Head of caudate nucleus (tissue), 42 donors: ENCODE data around the gene BAIAP3.
A peak's percentile ranks its signal among the peaks of the same experiment; 100 is the strongest.

Experiments used
- DNase-seq, 42 donors: peaks; one replicate each; pipeline versions ENCODE4 v3.0.0 to v3.0.0-alpha.2; 2020 to 2021; ENCODE audit warnings: mixed read lengths in 7 of 42
- intact Hi-C: fragments of 100-400 bp; cut with DNase I; formaldehyde crosslinking; loops from one replicate; pipeline ENCODE4 v1.15.0; 2022

BAIAP3 gene

GRCh38 chr16:1340730-1341494 lies 7.5 kb downstream of the BAIAP3 start:
- no peak for DNase-seq
- intact Hi-C loops = no loop called here

- intact Hi-C loops = no loop called here
- no peak for DNase-seq
These were observed 8.3 kb downstream of the BAIAP3 start for GRCh38 chr16:1341495-1342420.

GRCh38 chr16:1342526-1343427 lies 9.3 kb downstream of the BAIAP3 start:
- intact Hi-C loops = no loop called here
- DNase-seq = peak; percentile 65 to 93 (median 83)

- intact Hi-C loops = no loop called here
- DNase-seq = no peak
These were observed 10.2 kb downstream of the BAIAP3 start for GRCh38 chr16:1343428-1344242.

GRCh38 chr16:1344499-1344898 lies 11.1 kb downstream of the BAIAP3 start:
- intact Hi-C loops = no loop called here
- DNase-seq = no peak

GRCh38 chr16:1345087-1345486 lies 11.6 kb downstream of the BAIAP3 start:
- DNase-seq = no peak
- intact Hi-C loops = no loop called here

GRCh38 chr16:1345651-1346421 lies 12.4 kb downstream of the BAIAP3 start:
- intact Hi-C loops = no loop called here
- no peak for DNase-seq

- no peak for DNase-seq
- intact Hi-C loops = no loop called here
These were observed 13.2 kb downstream of the BAIAP3 start for GRCh38 chr16:1346422-1347285.

- intact Hi-C loops = no loop called here
These were observed 13.9 kb downstream of the BAIAP3 start for GRCh38 chr16:1347286-1347855.

GRCh38 chr16:1347962-1348361 lies 14.5 kb downstream of the BAIAP3 start:
- intact Hi-C loops = no loop called here

More at GRCh38 chr16:1347286-1347855, 13.9 kb downstream of the BAIAP3 start:
- DNase-seq = no peak

GRCh38 chr16:1348441-1348840 lies 15.0 kb downstream of the BAIAP3 start:
- DNase-seq = no peak
- intact Hi-C loops = no loop called here

More at GRCh38 chr16:1347962-1348361, 14.5 kb downstream of the BAIAP3 start:
- no peak for DNase-seq

GRCh38 chr16:1348926-1349325 lies 15.5 kb downstream of the BAIAP3 start:
- no peak for DNase-seq
- intact Hi-C loops = no loop called here

GRCh38 chr16:1349351-1349750 lies 15.9 kb downstream of the BAIAP3 start:
- intact Hi-C loops = no loop called here
- no peak for DNase-seq

GRCh38 chr16:1349951-1350350 lies 16.5 kb downstream of the BAIAP3 start:
- intact Hi-C loops = loop anchor here (5.0 to 10.0 kb wide), 3 partner anchors 38 to 125 kb away; partner anchors contain the start of genes CLCN7 and UQCC4

GRCh38 chr16:1350691-1351090 lies 17.2 kb downstream of the BAIAP3 start:
- DNase-seq = no peak
- intact Hi-C loops = loop anchor here (5.0 to 10.0 kb wide), 3 partner anchors 38 to 124 kb away; partner anchors contain the start of genes CLCN7 and UQCC4

More at GRCh38 chr16:1349951-1350350, 16.5 kb downstream of the BAIAP3 start:
- no peak for DNase-seq

- DNase-seq = peak in 15 of 42 donors; percentile 12 to 49 (median 36)
- intact Hi-C loops = loop anchor here (5.0 to 10.0 kb wide), 3 partner anchors 39 to 124 kb away; partner anchors contain the start of genes CLCN7 and UQCC4
These were observed 17.8 kb downstream of the BAIAP3 start for GRCh38 chr16:1351215-1351581.
